ENCODE measurements around the gene P2RY6. TPM values are rescaled to one million over a fixed set of nuclear protein-coding genes. Genes with fewer than 3 reads are reported as not detected.
"Not testable (repeated sequence)": the region's sequence is repeated elsewhere in the genome, so short reads cannot be mapped to it uniquely, and the experiment has no call there.

P2RY6 gene
- total RNA-seq, 1 experiment from 2014 or later = not detected

- DNase-seq (ENCODE audit: low read depth) = no peak
Observed at GRCh38 chr11:73258104-73259035, 13.8 kb upstream of the P2RY6 start.

- no peak for DNase-seq (ENCODE audit: low read depth)
Observed at GRCh38 chr11:73259406-73260126, 12.6 kb upstream of the P2RY6 start.

GRCh38 chr11:73260127-73260457, 12.0 kb upstream of the P2RY6 start:
- DNase-seq (ENCODE audit: low read depth) = no peak

GRCh38 chr11:73262851-73263495, 9.2 kb upstream of the P2RY6 start:
- peak; percentile 48 for DNase-seq (ENCODE audit: low read depth)

- no peak for DNase-seq (ENCODE audit: low read depth)
Observed at GRCh38 chr11:73263640-73264039, 8.5 kb upstream of the P2RY6 start.

GRCh38 chr11:73265278-73265810, 6.8 kb upstream of the P2RY6 start:
- DNase-seq (ENCODE audit: low read depth) = no peak

- no peak for DNase-seq (ENCODE audit: low read depth)
Observed at GRCh38 chr11:73265853-73266645, 6.1 kb upstream of the P2RY6 start.

- DNase-seq (ENCODE audit: low read depth) = no peak
Observed at GRCh38 chr11:73266646-73267020, 5.5 kb upstream of the P2RY6 start.

- DNase-seq (ENCODE audit: low read depth) = no peak
Observed at GRCh38 chr11:73267122-73267846, 4.9 kb upstream of the P2RY6 start.

GRCh38 chr11:73267906-73268540, 4.1 kb upstream of the P2RY6 start:
- DNase-seq (ENCODE audit: low read depth) = no peak

GRCh38 chr11:73268671-73269271, 3.4 kb upstream of the P2RY6 start:
- DNase-seq (ENCODE audit: low read depth) = no peak

- DNase-seq (ENCODE audit: low read depth) = no peak
Observed at GRCh38 chr11:73269459-73270015, 2.6 kb upstream of the P2RY6 start.

- DNase-seq (ENCODE audit: low read depth) = no peak
Observed at GRCh38 chr11:73270016-73270854, 1.9 kb upstream of the P2RY6 start.

GRCh38 chr11:73270855-73271477, 1.2 kb upstream of the P2RY6 start:
- DNase-seq (ENCODE audit: low read depth) = no peak

GRCh38 chr11:73271478-73271865, 666 bp upstream of the P2RY6 start:
- not testable (repeated sequence) for DNase-seq (ENCODE audit: low read depth)

- no peak for DNase-seq (ENCODE audit: low read depth)
Observed at GRCh38 chr11:73272680-73273038, 521 bp downstream of the P2RY6 start.

- no peak for DNase-seq (ENCODE audit: low read depth)
Observed at GRCh38 chr11:73273222-73273895, 1.2 kb downstream of the P2RY6 start.

All from HT1080 (cell line).